Tibial artery (tissue), 4 donors: ENCODE measurements around the gene MCC.

Experiments
- DNase-seq, 2 donors: peaks; one replicate each; pipeline ENCODE4 v3.0.0-alpha.2; 2019
- H3K27ac ChIP-seq, 2 donors: fragments of 200-600 bp; sonication (generic) in 1 of 2; 1 replicate in 1 of 2; 2 replicates in 1 of 2; pipeline ENCODE4 v1.5.1; 2018 to 2019; ENCODE audit warnings: mild to moderate bottlenecking in 1 of 2
- H3K27me3 ChIP-seq, 2 donors: fragments of 200-600 bp; sonication (generic) in 1 of 2; one replicate each; pipeline versions ENCODE4 v1.5.1 to v1.6.0; 2016 to 2019
- H3K36me3 ChIP-seq, 3 donors: fragments of 200-600 bp; sonication (generic) in 2 of 3; one replicate each; pipeline ENCODE4 v1.5.1; 2016 to 2019; ENCODE audit warnings: mild to moderate bottlenecking in 2 of 3
- H3K4me1 ChIP-seq, 4 donors: fragments of 200-600 bp; sonication (generic) in 2 of 4; 1 replicate in 3 of 4; 2 replicates in 1 of 4; pipeline ENCODE4 v1.5.1; 2016 to 2019
- H3K4me3 ChIP-seq, 2 donors: fragments of 200-600 bp; sonication (generic) in 1 of 2; 1 replicate in 1 of 2; 2 replicates in 1 of 2; pipeline ENCODE4 v1.5.1; 2018 to 2019; ENCODE audit warnings: mild to moderate bottlenecking in 2 of 2
- H3K9me3 ChIP-seq, 3 donors: fragments of 200-600 bp; sonication (generic) in 1 of 3; one replicate each; pipeline ENCODE4 v1.5.1; 2016 to 2019
- intact Hi-C: fragments of 100-400 bp; cut with DNase I; formaldehyde crosslinking; loops from one replicate; pipeline ENCODE4 v1.15.0; 2023; ENCODE audit warnings: low total_unique reads
- TF ChIP-seq, protein P1 (sequence below), 2 experiments: fragments of 200-600 bp in 1 of 2; fragments of 450-650 bp in 1 of 2; IDR thresholded peaks; one replicate each; pipeline ENCODE4 v1.5.1; 2017 to 2019; ENCODE audit warnings: antibody characterized with exemption in 2 of 2, mild to moderate bottlenecking in 1 of 2, moderate library complexity in 1 of 2

MCC gene

DNA sequence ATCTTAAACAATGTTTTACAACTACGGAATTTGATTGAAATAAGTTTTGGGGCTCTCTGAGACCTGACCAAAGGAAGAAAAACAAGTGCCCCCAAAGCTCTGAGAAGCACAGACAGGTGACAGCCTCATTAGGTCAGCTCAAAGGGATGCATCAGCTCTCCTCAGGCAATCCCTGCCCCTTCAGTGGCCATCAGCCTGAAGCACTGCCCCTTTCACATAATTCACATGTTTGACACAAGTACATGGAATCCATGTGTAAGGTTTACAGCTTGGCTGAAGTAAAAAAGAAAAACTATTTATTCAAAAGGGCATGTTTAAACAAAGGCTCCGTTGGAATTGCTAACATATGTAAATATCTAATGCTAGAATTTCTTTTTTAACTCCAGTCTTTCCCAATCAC is 109.7 kb downstream of the MCC start:
- intact Hi-C loops = no loop called here
- TF ChIP-seq, protein P1, sequence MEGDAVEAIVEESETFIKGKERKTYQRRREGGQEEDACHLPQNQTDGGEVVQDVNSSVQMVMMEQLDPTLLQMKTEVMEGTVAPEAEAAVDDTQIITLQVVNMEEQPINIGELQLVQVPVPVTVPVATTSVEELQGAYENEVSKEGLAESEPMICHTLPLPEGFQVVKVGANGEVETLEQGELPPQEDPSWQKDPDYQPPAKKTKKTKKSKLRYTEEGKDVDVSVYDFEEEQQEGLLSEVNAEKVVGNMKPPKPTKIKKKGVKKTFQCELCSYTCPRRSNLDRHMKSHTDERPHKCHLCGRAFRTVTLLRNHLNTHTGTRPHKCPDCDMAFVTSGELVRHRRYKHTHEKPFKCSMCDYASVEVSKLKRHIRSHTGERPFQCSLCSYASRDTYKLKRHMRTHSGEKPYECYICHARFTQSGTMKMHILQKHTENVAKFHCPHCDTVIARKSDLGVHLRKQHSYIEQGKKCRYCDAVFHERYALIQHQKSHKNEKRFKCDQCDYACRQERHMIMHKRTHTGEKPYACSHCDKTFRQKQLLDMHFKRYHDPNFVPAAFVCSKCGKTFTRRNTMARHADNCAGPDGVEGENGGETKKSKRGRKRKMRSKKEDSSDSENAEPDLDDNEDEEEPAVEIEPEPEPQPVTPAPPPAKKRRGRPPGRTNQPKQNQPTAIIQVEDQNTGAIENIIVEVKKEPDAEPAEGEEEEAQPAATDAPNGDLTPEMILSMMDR (IDR thresholded peaks at IDR 0.05) = no peak
- no peak overlapping the region for H3K27ac ChIP-seq
- H3K4me1 ChIP-seq = peaks cover 0 to 6% (median 0%) of the 10 kb centered on the region in 4 donors
- no peaks in the 10 kb centered on the region for H3K36me3 ChIP-seq
- no peak overlapping the region for H3K4me3 ChIP-seq
- H3K9me3 ChIP-seq = no peaks in the 10 kb centered on the region
- no peak for DNase-seq
- no peaks in the 10 kb centered on the region for H3K27me3 ChIP-seq

DNA sequence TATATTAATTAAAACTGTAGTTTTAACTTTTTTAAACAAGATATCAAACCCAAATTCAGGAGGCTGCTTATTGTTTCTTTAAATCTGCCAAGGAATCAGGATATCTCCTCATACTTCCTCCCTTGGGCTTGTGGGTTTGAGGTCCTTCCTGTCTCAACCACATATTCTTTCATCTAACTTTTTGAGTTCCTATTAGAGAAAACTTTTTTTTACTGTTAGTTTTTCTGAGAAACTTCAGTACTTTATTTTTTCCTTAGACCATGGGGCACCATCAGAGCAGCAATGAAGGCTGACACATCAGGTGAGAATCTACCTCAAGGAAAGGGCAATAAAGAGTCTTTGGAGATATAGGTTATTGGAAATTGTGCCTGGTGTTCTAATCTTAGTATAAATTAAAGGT is 110.2 kb downstream of the MCC start:
- Histone ChIP-seq H3K36me3 (no peaks in the 10 kb centered on the region), H3K4me1 (peaks cover 0 to 6% (median 0%) of the 10 kb centered on the region in 4 donors), H3K27me3 (no peaks in the 10 kb centered on the region), H3K9me3 (no peaks in the 10 kb centered on the region), H3K4me3 (no peak overlapping the region), H3K27ac (no peak overlapping the region)
- no peak for DNase-seq
- TF ChIP-seq, protein P1 (IDR thresholded peaks at IDR 0.05) = no peak
- intact Hi-C loops = no loop called here

DNA sequence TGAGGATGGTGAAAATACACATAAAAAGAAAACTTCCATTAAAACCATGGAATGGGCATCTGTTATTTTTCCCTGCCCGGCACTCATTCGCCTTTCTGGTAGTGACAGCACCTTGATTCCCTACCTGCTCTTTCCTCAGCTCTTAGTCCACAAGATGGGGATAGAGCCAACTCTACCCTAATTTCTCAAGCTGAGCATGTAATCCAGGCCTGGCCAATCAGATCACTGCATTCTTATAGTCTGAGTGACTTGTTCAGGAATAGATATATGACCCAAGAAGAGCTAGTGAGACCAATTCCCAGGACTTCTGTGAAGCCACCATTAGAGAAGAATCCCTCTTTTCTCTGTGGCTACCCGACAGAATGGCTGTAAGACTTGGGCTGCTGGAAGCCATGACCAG is 111.6 kb downstream of the MCC start:
- no peaks in the 10 kb centered on the region for H3K36me3 ChIP-seq
- TF ChIP-seq, protein P1 (IDR thresholded peaks at IDR 0.05) = no peak
- H3K4me3 ChIP-seq = no peak overlapping the region
- H3K27me3 ChIP-seq = no peaks in the 10 kb centered on the region
- intact Hi-C loops = no loop called here
- H3K4me1 ChIP-seq = peaks cover 0 to 6% (median 0%) of the 10 kb centered on the region in 4 donors
- no peak for DNase-seq
- H3K27ac ChIP-seq = no peak overlapping the region
- H3K9me3 ChIP-seq = no peaks in the 10 kb centered on the region

GRCh38 chr5:113375480-113376060 is 112.7 kb downstream of the MCC start:
- Histone ChIP-seq H3K4me1 (peaks cover 0 to 6% (median 0%) of the 10 kb centered on the region in 4 donors), H3K4me3 (no peak overlapping the region), H3K36me3 (no peaks in the 10 kb centered on the region), H3K27ac (no peak overlapping the region), H3K27me3 (no peaks in the 10 kb centered on the region), H3K9me3 (no peaks in the 10 kb centered on the region)
- TF ChIP-seq, protein P1 (IDR thresholded peaks at IDR 0.05) = no peak
- DNase-seq = no peak
- intact Hi-C loops = no loop called here

DNA sequence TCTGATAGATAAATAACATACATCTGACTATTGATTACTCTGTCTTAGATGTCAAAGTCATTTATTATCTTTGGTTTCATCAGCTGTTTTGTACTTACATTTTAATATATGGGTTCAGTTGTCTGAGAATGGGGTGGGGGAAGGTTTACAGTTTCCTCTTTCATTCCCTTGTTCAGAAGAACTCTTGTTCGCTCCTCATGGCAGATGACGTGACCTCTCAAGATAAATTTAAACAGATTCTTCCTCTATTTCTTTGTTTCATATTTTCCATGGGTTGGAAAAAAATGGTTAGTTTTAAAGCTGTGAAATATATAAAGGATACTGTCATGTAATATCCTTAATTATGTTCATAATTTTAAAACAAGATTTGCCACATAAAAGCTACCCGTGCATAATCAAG is 114.8 kb downstream of the MCC start:
- intact Hi-C loops = no loop called here
- TF ChIP-seq, protein P1 (IDR thresholded peaks at IDR 0.05) = no peak

DNA sequence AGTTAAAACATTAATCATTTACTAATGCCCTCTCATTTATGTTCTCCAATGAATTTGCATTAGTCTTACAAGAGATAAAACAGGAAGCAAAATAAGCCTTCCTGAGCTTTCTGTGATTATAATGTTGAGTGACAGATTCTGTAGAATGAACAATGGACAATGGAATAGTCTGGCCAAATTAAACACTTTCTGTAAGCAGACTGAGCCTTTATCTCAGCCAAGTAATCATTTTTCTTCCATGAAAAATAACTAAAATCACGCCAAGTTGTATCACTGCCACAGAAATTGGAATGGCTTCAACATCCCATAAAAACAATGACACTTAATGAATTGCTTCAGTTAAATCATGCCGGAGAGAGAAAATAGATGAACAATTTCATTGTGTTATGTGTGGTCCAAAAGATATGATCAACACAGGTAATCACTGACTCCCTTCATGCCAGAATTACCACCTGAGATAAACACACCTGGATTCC is 116.5 kb downstream of the MCC start:
- TF ChIP-seq, protein P1 (IDR thresholded peaks at IDR 0.05) = no peak
- intact Hi-C loops = no loop called here
- no peak overlapping the region for H3K27ac ChIP-seq
- no peak overlapping the region for H3K4me3 ChIP-seq
- no peaks in the 10 kb centered on the region for H3K4me1 ChIP-seq
- no peaks in the 10 kb centered on the region for H3K36me3 ChIP-seq
- no peak for DNase-seq
- H3K27me3 ChIP-seq = no peaks in the 10 kb centered on the region
- H3K9me3 ChIP-seq = no peaks in the 10 kb centered on the region

More for the DNA sequence above, 114.8 kb downstream of the MCC start:
- H3K9me3 ChIP-seq = no peaks in the 10 kb centered on the region
- no peaks in the 10 kb centered on the region for H3K4me1 ChIP-seq
- H3K36me3 ChIP-seq = no peaks in the 10 kb centered on the region
- no peak overlapping the region for H3K27ac ChIP-seq
- DNase-seq = no peak
- H3K4me3 ChIP-seq = no peak overlapping the region
- H3K27me3 ChIP-seq = no peaks in the 10 kb centered on the region
